IMR-90 (cell line): Measurements from ENCODE around the gene RRP8. TPM values are rescaled to one million over a fixed set of nuclear protein-coding genes. Genes with fewer than 3 reads are reported as not detected.
A peak's percentile ranks its signal among the peaks of the same experiment; 100 is the strongest.

ENCODE experiments used
- ATAC-seq: fragments of 200-7000 bp; cut with Tn5 transposase; 2 replicates; pipeline ENCODE4 v1.9.1; 2020; ENCODE audit warnings: low read depth, mild to moderate bottlenecking, moderate library complexity
- BruUV-seq: library from RNA; stranded (reverse); fragments of 400-500 nt; replicated peaks from 2 replicates; lab custom pipeline; 2021; lab: Mats Ljungman, UMichigan
- CTCF ChIA-PET: fragments of 300-600 bp; formaldehyde crosslinking; extraction: SDS; loops from one replicate; lab custom pipeline; 2021; ENCODE audit warnings: antibody characterized with exemption; lab: Yijun Ruan, JAX
- POLR2A ChIA-PET: fragments of 300-600 bp; sonication (Branson Sonifier 250); formaldehyde crosslinking; loops from one replicate; lab custom pipeline; 2022; ENCODE audit warnings: antibody characterized with exemption; ENCODE audit not compliant: unreplicated experiment; lab: Charles Lee
- DNase-seq: peaks from one replicate; pipeline ENCODE4 v3.0.0; 2013
- H2AFZ ChIP-seq: replicated peaks from 2 replicates; pipeline ENCODE3; 2013; ENCODE audit warnings: low read length, mild to moderate bottlenecking; ENCODE audit not compliant: poor library complexity
- H2AK5ac ChIP-seq: 2 replicates; pipeline ENCODE4 v1.6.1; 2013; ENCODE audit warnings: low read depth, low read length, inconsistent platforms
- H2AK9ac ChIP-seq: replicated peaks from 2 replicates; pipeline ENCODE3; 2013; ENCODE audit warnings: mild to moderate bottlenecking, low read depth, low read length, moderate library complexity; ENCODE audit not compliant: poor library complexity
- H2BK120ac ChIP-seq: 2 replicates; pipeline ENCODE4 v1.6.1; 2013; ENCODE audit warnings: low read depth, low read length, inconsistent platforms
- H2BK15ac ChIP-seq: 3 replicates; pipeline ENCODE4 v1.6.1; 2013; ENCODE audit warnings: low read depth, low read length, inconsistent platforms
- H2BK20ac ChIP-seq: 2 replicates; pipeline ENCODE4 v1.6.1; 2013; ENCODE audit warnings: low read depth, mild to moderate bottlenecking, inconsistent platforms, low read length, moderate library complexity
- H2BK5ac ChIP-seq: 2 replicates; pipeline ENCODE4 v1.6.1; 2013; ENCODE audit warnings: mild to moderate bottlenecking, low read depth, low read length, inconsistent platforms; ENCODE audit not compliant: poor library complexity, severe bottlenecking
- H3K14ac ChIP-seq: replicated peaks from 2 replicates; pipeline ENCODE4 v1.6.1; 2013; ENCODE audit warnings: low read depth, low read length, inconsistent platforms
- H3K18ac ChIP-seq: 2 replicates; pipeline ENCODE4 v1.6.1; 2013; ENCODE audit warnings: low read depth, low read length, control low read depth
- H3K23ac ChIP-seq: 2 replicates; pipeline ENCODE4 v1.6.1; 2013; ENCODE audit warnings: low read depth, low read length, inconsistent platforms
- H3K27ac ChIP-seq: 2 replicates; pipeline ENCODE4 v1.5.1; 2013; ENCODE audit warnings: mild to moderate bottlenecking, control low read depth, low read length; ENCODE audit not compliant: insufficient read depth
- H3K27me3 ChIP-seq: 2 replicates; pipeline ENCODE4 v1.6.1; 2013; ENCODE audit warnings: low read length; ENCODE audit not compliant: control insufficient read depth, insufficient read depth
- H3K36me3 ChIP-seq: 2 replicates; pipeline ENCODE4 v1.6.1; 2013; ENCODE audit warnings: low read length, mixed read lengths; ENCODE audit not compliant: control insufficient read depth, insufficient read depth
- H3K4ac ChIP-seq: 2 replicates; pipeline ENCODE4 v1.6.1; 2013; ENCODE audit warnings: low read depth, low read length, inconsistent platforms
- H3K4me1 ChIP-seq: 2 replicates; pipeline ENCODE4 v1.6.1; 2013; ENCODE audit warnings: low read length, mixed read lengths; ENCODE audit not compliant: control insufficient read depth, insufficient read depth
- H3K4me2 ChIP-seq: 2 replicates; pipeline ENCODE4 v1.6.1; 2013; ENCODE audit warnings: low read depth, mild to moderate bottlenecking, control low read depth, low read length, moderate library complexity
- H3K4me3 ChIP-seq: 2 replicates; pipeline ENCODE4 v1.5.1; 2013; ENCODE audit warnings: low read depth, mild to moderate bottlenecking, control low read depth, low read length, moderate library complexity; ENCODE audit not compliant: insufficient read depth
- H3K56ac ChIP-seq: 2 replicates; pipeline ENCODE4 v1.6.1; 2013; ENCODE audit warnings: low read length, inconsistent platforms; ENCODE audit not compliant: insufficient read depth; ENCODE audit errors: extremely low read depth
- H3K79me1 ChIP-seq, 2 experiments: 2 replicates each; pipeline ENCODE4 v1.6.1; 2013; ENCODE audit warnings: low read length in 2 of 2, inconsistent platforms in 1 of 2, low read depth in 1 of 2
- H3K9ac ChIP-seq: 2 replicates; pipeline ENCODE4 v1.6.1; 2013; ENCODE audit warnings: low read depth, low read length, control low read depth
- H3K9me1 ChIP-seq: 2 replicates; pipeline ENCODE4 v1.6.1; 2013; ENCODE audit warnings: low read length, inconsistent platforms; ENCODE audit not compliant: insufficient read depth
- H3K9me3 ChIP-seq: 2 replicates; pipeline ENCODE4 v1.6.1; 2013; ENCODE audit warnings: low read length; ENCODE audit not compliant: control insufficient read depth, insufficient read depth
- H4K20me1 ChIP-seq: 2 replicates; pipeline ENCODE4 v1.6.1; 2013; ENCODE audit warnings: low read length, inconsistent platforms; ENCODE audit not compliant: insufficient read depth
- H4K5ac ChIP-seq: 2 replicates; pipeline ENCODE4 v1.6.1; 2013; ENCODE audit warnings: mild to moderate bottlenecking, low read depth, low read length, control low read depth
- H4K8ac ChIP-seq, 2 experiments: 2 replicates each; pipeline ENCODE4 v1.6.1; 2013; ENCODE audit warnings: low read depth in 2 of 2, low read length in 2 of 2, control low read depth in 1 of 2, inconsistent platforms in 1 of 2
- H4K91ac ChIP-seq: 2 replicates; pipeline ENCODE4 v1.6.1; 2013; ENCODE audit warnings: low read depth, low read length, inconsistent platforms; ENCODE audit not compliant: insufficient read depth
- BHLHE40 ChIP-seq: fragments of 150-350 bp; IDR thresholded peaks from 2 replicates; pipeline ENCODE4 v1.6.1; 2016; ENCODE audit warnings: mild to moderate bottlenecking, low read depth, low read length
- CEBPB ChIP-seq: IDR thresholded peaks from 2 replicates; pipeline ENCODE4 v1.6.1; 2012; ENCODE audit warnings: low read depth, low read length, improper control_type of control experiment
- CHD1 ChIP-seq: IDR thresholded peaks from 2 replicates; pipeline ENCODE4 v1.6.1; 2012; ENCODE audit warnings: low read depth, low read length, improper control_type of control experiment
- FOS ChIP-seq: fragments of 150-350 bp; IDR thresholded peaks from 2 replicates; pipeline ENCODE4 v1.6.1; 2016; ENCODE audit warnings: low read depth, low read length
- MAFK ChIP-seq: IDR thresholded peaks from 2 replicates; pipeline ENCODE4 v1.6.1; 2012; ENCODE audit warnings: low read depth, low read length, improper control_type of control experiment
- MAZ ChIP-seq: IDR thresholded peaks from 2 replicates; pipeline ENCODE4 v1.6.1; 2012; ENCODE audit warnings: low read depth, mild to moderate bottlenecking, low read length, improper control_type of control experiment, moderate library complexity, borderline replicate concordance
- MXI1 ChIP-seq: IDR thresholded peaks from 2 replicates; pipeline ENCODE4 v1.6.1; 2012; ENCODE audit warnings: low read depth, mild to moderate bottlenecking, low read length, moderate library complexity, borderline replicate concordance
- NFE2L2 ChIP-seq: fragments of 150-350 bp; IDR thresholded peaks from 2 replicates; pipeline ENCODE4 v1.6.1; 2016; ENCODE audit warnings: low read depth, mild to moderate bottlenecking, low read length
- POLR2A ChIP-seq: IDR thresholded peaks from 2 replicates; pipeline ENCODE4 v1.6.1; 2012; ENCODE audit warnings: mild to moderate bottlenecking, low read depth, low read length
- RAD21 ChIP-seq: IDR thresholded peaks from 2 replicates; pipeline ENCODE4 v1.6.1; 2012; ENCODE audit warnings: low read length, improper control_type of control experiment
- RCOR1 ChIP-seq: IDR thresholded peaks from 2 replicates; pipeline ENCODE4 v1.6.1; 2012; ENCODE audit warnings: mild to moderate bottlenecking, low read length, improper control_type of control experiment; ENCODE audit not compliant: insufficient replicate concordance
- RFX5 ChIP-seq: IDR thresholded peaks from 2 replicates; pipeline ENCODE4 v1.8.0; 2012; ENCODE audit warnings: low read depth, mild to moderate bottlenecking, low read length, moderate library complexity
- SMC3 ChIP-seq: fragments of 150-350 bp; IDR thresholded peaks from 2 replicates; pipeline ENCODE4 v1.6.1; 2016; ENCODE audit warnings: low read depth, mild to moderate bottlenecking, antibody characterized with exemption, low read length, moderate library complexity
- WGBS, 2 experiments: methylation state at CpG; one replicate each; pipeline versions ENCODE4 v1.1.5 to v1.1.7; 2013; ENCODE audit warnings: missing lambda C conversion rate in 2 of 2; ENCODE audit not compliant: insufficient read length in 1 of 2; ENCODE audit errors: extremely low coverage in 2 of 2; 5-methylcytosine and 5-hydroxymethylcytosine counted together
- dilution Hi-C: fragments of 300-500 bp; cut with HindIII; formaldehyde crosslinking; loops from one replicate; pipeline ENCODE4 v1.14.3; 2018; ENCODE audit warnings: low sequenced_read_pairs; ENCODE audit not compliant: unreplicated experiment
- in situ Hi-C: fragments of 300-500 bp; cut with MboI; formaldehyde crosslinking; loops from 3 replicates; pipeline ENCODE4 v1.14.3; 2019; ENCODE audit warnings: low sequenced_read_pairs, inconsistent platforms, mixed read lengths
- intact Hi-C: fragments of 100-400 bp; cut with micrococcal nuclease; formaldehyde crosslinking; loops from 2 replicates; pipeline ENCODE4 v1.10.0; 2022
- polyA plus RNA-seq, 3 experiments: library from polyadenylated mRNA; depleted of rRNA; stranded (reverse); fragments of >200 nt; gene quantifications; 2 replicates each; pipeline ENCODE4 v1.2.3, GENCODE V29; 2012; ENCODE audit warnings: low replicate concordance in 1 of 3
- total RNA-seq: library from RNA; depleted of rRNA; stranded (reverse); fragments of >200 nt; gene quantifications from 2 replicates; pipeline ENCODE4 v1.2.3, GENCODE V29; 2012
- TF ChIP-seq, protein P1 (sequence below): fragments of 150-350 bp; IDR thresholded peaks from 2 replicates; pipeline ENCODE4 v1.6.1; 2016; ENCODE audit warnings: low read depth, mild to moderate bottlenecking, low read length, moderate library complexity, borderline replicate concordance
- TF ChIP-seq, protein P2 (sequence below): fragments of 150-350 bp; IDR thresholded peaks from 2 replicates; pipeline ENCODE4 v1.6.1; 2017; ENCODE audit warnings: mild to moderate bottlenecking, antibody characterized with exemption, low read length, low read depth

RRP8 gene
- total and polyA plus RNA-seq, 2 of the 4 experiments (the other 2 are of a cell fraction), result 10.8 to 11.5 TPM

DNA sequence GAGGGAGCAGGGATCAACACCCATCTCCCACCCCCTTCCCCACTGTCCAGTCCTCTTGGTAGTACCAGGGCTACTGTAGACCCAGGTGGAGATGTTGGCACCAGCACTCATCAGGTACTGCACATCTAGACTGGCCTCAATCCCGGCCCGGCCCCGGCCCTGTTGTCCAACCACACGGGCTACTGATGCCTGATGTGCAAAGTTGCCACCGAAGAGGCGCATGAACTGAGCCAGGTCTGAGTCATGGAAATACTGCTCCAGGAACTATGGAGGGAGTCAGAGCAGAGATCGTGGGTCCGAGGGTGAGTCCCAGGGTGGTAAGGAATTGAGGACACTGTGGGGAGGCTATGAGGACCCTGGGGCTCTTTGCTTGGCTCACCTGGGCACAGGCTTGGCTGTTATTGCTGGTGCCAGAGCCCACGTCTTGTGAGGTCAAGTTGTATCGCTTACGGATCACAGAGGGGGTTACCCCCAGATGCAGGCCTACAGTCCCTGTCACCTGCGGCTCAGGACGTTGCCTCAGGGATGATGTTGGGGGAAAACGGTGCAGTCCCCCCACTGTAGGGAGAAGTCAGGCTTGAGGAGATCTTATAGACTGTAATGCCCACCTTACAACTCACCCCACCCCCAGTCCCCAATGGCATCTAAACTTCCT lies 13.3 kb upstream of the RRP8 start:
- ATAC-seq (no peak), DNase-seq (no peak)
- 0 out of 4 replicates have a peak overlapping the region, but pooled peaks of 1 of the 2 experiments have one; percentile 19 for H4K8ac ChIP-seq
- WGBS, 2 experiments, result 80% methylated on average over 1 of the region's 14 CpGs; no CpG with 5 or more reads in 1 of the 2 experiments
- H3K36me3 ChIP-seq, result peaks cover 24% of the 10 kb centered on the region; the same call in 1 of the 2 replicates
- H3K4me3 ChIP-seq, result no peak overlapping the region
- no peak overlapping the region for H2BK120ac ChIP-seq
- in situ Hi-C loops, result loop anchor here (5.0 kb wide), 1 partner anchor 66 kb away; the partner anchor contains the start of gene MRPL17
- intact Hi-C loops, result loop anchor here (5.0 kb wide), 1 partner anchor 141 kb away; no protein-coding TSS in a partner anchor
- no peak overlapping the region for H3K56ac ChIP-seq
- H3K4ac ChIP-seq, result peak overlapping the region; percentile 75
- no peak overlapping the region for H2AK9ac ChIP-seq
- no peak overlapping the region for H3K23ac ChIP-seq
- peak overlapping the region; percentile 1 for H2AFZ ChIP-seq
- no peak overlapping the region for H3K9ac ChIP-seq
- peak overlapping the region; percentile 9 for H2BK5ac ChIP-seq
- peaks cover 9 to 57% of the 10 kb centered on the region in 2 experiments for H3K79me1 ChIP-seq
- peaks cover 19% of the 10 kb centered on the region for H3K9me1 ChIP-seq
- no peaks in the 10 kb centered on the region for H3K27me3 ChIP-seq
- H3K27ac ChIP-seq, result no peak overlapping the region
- dilution Hi-C loops, result no loop called here
- no peak overlapping the region; the same call in none of the 2 replicates for H4K91ac ChIP-seq
- H2BK20ac ChIP-seq, result no peak overlapping the region
- peak overlapping the region; percentile 43; the same call in 1 of the 2 replicates for H2AK5ac ChIP-seq
- H4K5ac ChIP-seq, result no peak overlapping the region
- no peak overlapping the region for H2BK15ac ChIP-seq
- no peak overlapping the region for H3K14ac ChIP-seq
- BruUV-seq, result TSS peak; percentile 4
- H3K9me3 ChIP-seq, result no peaks in the 10 kb centered on the region
- H3K18ac ChIP-seq, result no peak overlapping the region
- peaks cover 9% of the 10 kb centered on the region for H3K4me1 ChIP-seq
- CTCF ChIA-PET, result interaction anchor here (0.8 kb wide), 1 partner anchor 12 kb away, joined by 3 read pairs; no protein-coding TSS in a partner anchor
- H3K4me2 ChIP-seq, result no peak overlapping the region
- POLR2A ChIA-PET, result interaction anchor here (1.1 kb wide), 1 partner anchor 8 kb away, joined by 4 read pairs; no protein-coding TSS in a partner anchor
- peaks cover 12% of the 10 kb centered on the region for H4K20me1 ChIP-seq
- TF ChIP-seq MXI1 (no peak), RFX5 (no peak), CHD1 (no peak), POLR2A (no peak), MAFK (no peak), MAZ (no peak), RAD21 (no peak), BHLHE40 (no peak), NFE2L2 (no peak), FOS (no peak), CEBPB (no peak), RCOR1 (no peak), SMC3 (no peak)
- TF ChIP-seq, protein P1, sequence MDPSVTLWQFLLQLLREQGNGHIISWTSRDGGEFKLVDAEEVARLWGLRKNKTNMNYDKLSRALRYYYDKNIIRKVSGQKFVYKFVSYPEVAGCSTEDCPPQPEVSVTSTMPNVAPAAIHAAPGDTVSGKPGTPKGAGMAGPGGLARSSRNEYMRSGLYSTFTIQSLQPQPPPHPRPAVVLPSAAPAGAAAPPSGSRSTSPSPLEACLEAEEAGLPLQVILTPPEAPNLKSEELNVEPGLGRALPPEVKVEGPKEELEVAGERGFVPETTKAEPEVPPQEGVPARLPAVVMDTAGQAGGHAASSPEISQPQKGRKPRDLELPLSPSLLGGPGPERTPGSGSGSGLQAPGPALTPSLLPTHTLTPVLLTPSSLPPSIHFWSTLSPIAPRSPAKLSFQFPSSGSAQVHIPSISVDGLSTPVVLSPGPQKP, result no peak
- TF ChIP-seq, protein P2, sequence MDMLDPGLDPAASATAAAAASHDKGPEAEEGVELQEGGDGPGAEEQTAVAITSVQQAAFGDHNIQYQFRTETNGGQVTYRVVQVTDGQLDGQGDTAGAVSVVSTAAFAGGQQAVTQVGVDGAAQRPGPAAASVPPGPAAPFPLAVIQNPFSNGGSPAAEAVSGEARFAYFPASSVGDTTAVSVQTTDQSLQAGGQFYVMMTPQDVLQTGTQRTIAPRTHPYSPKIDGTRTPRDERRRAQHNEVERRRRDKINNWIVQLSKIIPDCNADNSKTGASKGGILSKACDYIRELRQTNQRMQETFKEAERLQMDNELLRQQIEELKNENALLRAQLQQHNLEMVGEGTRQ, result no peak
